Gastroesophageal sphincter (tissue), 4 donors: ENCODE data around the gene ATP10A. TPM values are rescaled to one million over a fixed set of nuclear protein-coding genes. Genes with fewer than 3 reads are reported as not detected.
"Not testable (repeated sequence)": the region's sequence is repeated elsewhere in the genome, so short reads cannot be mapped to it uniquely, and the experiment has no call there.

Source experiments
- ATAC-seq: fragments of 150-250 bp; one replicate; pipeline ENCODE4 v1.9.1; 2016; ENCODE audit warnings: mild to moderate bottlenecking, moderate library complexity
- H3K27ac ChIP-seq, 4 donors: fragments of 200-600 bp; sonication (generic) in 3 of 4; 1 replicate in 3 of 4; 2 replicates in 1 of 4; pipeline ENCODE4 v1.5.1; 2016 to 2019
- H3K27me3 ChIP-seq: fragments of 200-600 bp; sonication (generic); one replicate; pipeline ENCODE4 v1.5.1; 2019
- H3K36me3 ChIP-seq, 2 donors: fragments of 200-600 bp; sonication (generic); one replicate each; pipeline ENCODE4 v1.5.1; 2019; ENCODE audit warnings: control low read depth in 1 of 2
- H3K4me1 ChIP-seq, 3 donors: fragments of 200-600 bp; sonication (generic); 1 replicate in 2 of 3; 2 replicates in 1 of 3; pipeline ENCODE4 v1.5.1; 2016 to 2019; ENCODE audit warnings: control low read depth in 2 of 3
- H3K4me3 ChIP-seq, 2 donors: fragments of 200-600 bp; sonication (generic); one replicate each; pipeline ENCODE4 v1.5.1; 2019; ENCODE audit warnings: mild to moderate bottlenecking in 1 of 2, moderate library complexity in 1 of 2
- H3K9me3 ChIP-seq, 3 donors: fragments of 200-600 bp; sonication (generic); one replicate each; pipeline ENCODE4 v1.5.1; 2017 to 2019; ENCODE audit warnings: control low read depth in 2 of 3
- CTCF ChIP-seq, 4 experiments: fragments of 200-600 bp in 2 of 4; fragments of 450-650 bp in 2 of 4; sonication (generic) in 1 of 4; IDR thresholded peaks; one replicate each; pipeline ENCODE4 v1.5.1; 2017 to 2019; ENCODE audit warnings: antibody characterized with exemption in 4 of 4, mild to moderate bottlenecking in 2 of 4, moderate library complexity in 2 of 4
- EP300 ChIP-seq: sonication (generic); formaldehyde crosslinking; IDR thresholded peaks from one replicate; pipeline ENCODE4 v1.6.1; 2017; ENCODE audit warnings: antibody characterized with exemption, mild to moderate bottlenecking
- POLR2A ChIP-seq, 2 donors: fragments of 450-650 bp; IDR thresholded peaks; one replicate each; pipeline ENCODE4 v1.6.1; 2017; ENCODE audit warnings: antibody characterized with exemption in 2 of 2, mild to moderate bottlenecking in 2 of 2, moderate library complexity in 1 of 2
- POLR2AphosphoS5 ChIP-seq: sonication (generic); formaldehyde crosslinking; IDR thresholded peaks from one replicate; pipeline ENCODE4 v1.6.1; 2017; ENCODE audit warnings: antibody characterized with exemption
- WGBS, 2 donors: methylation state at CpG; one replicate each; pipeline ENCODE4 v1.1.5; 2018; ENCODE audit warnings: low coverage in 1 of 2; 5-methylcytosine and 5-hydroxymethylcytosine counted together
- total RNA-seq, 4 donors: library from RNA; depleted of rRNA; stranded (reverse); fragments of >200 nt; gene quantifications; one replicate each; pipeline ENCODE4 v1.1.0, GENCODE V29; 2016

Gene ATP10A
- total RNA-seq, 4 donors from 2014 or later, result 22.9 to 41.8 (median 24.6) TPM

- ATAC-seq, result no peak
- H3K36me3 ChIP-seq, result no peaks in the 10 kb centered on the region
- H3K9me3 ChIP-seq, result no peaks in the 10 kb centered on the region
- 86 to 100% methylated on average over 2 of the region's 4 CpGs for WGBS, 2 donors
- no peaks in the 10 kb centered on the region for H3K27me3 ChIP-seq
- H3K27ac ChIP-seq, result no peak overlapping the region
- H3K4me3 ChIP-seq, result no peak overlapping the region
- no peaks in the 10 kb centered on the region for H3K4me1 ChIP-seq
- TF ChIP-seq EP300 (no peak), POLR2AphosphoS5 (no peak), POLR2A (IDR thresholded peaks at IDR 0.05) (no peak), CTCF (IDR thresholded peaks at IDR 0.05) (no peak)
These were observed 220.0 kb downstream of the ATP10A start for GRCh38 chr15:25643120-25643519.

GRCh38 chr15:25641762-25642161, 221.4 kb downstream of the ATP10A start:
- H3K4me3 ChIP-seq, result no peak overlapping the region
- H3K27me3 ChIP-seq, result no peaks in the 10 kb centered on the region
- H3K4me1 ChIP-seq, result no peaks in the 10 kb centered on the region
- H3K27ac ChIP-seq, result no peak overlapping the region
- no peak for TF ChIP-seq POLR2A (IDR thresholded peaks at IDR 0.05)
- no peak for TF ChIP-seq CTCF (IDR thresholded peaks at IDR 0.05)
- TF ChIP-seq EP300, result no peak
- TF ChIP-seq POLR2AphosphoS5, result no peak
- ATAC-seq, result no peak
- 62 to 68% methylated on average over 6 of the region's 6 CpGs for WGBS, 2 donors
- no peaks in the 10 kb centered on the region for H3K36me3 ChIP-seq
- H3K9me3 ChIP-seq, result no peaks in the 10 kb centered on the region

- 63 to 69% methylated on average over 3 of the region's 3 CpGs for WGBS, 2 donors
- H3K4me3 ChIP-seq, result no peak overlapping the region
- H3K9me3 ChIP-seq, result no peaks in the 10 kb centered on the region
- ATAC-seq, result no peak
- H3K27me3 ChIP-seq, result no peaks in the 10 kb centered on the region
- TF ChIP-seq CTCF (IDR thresholded peaks at IDR 0.05) (no peak), POLR2A (IDR thresholded peaks at IDR 0.05) (no peak), EP300 (no peak), POLR2AphosphoS5 (no peak)
- H3K4me1 ChIP-seq, result no peaks in the 10 kb centered on the region
- H3K27ac ChIP-seq, result no peak overlapping the region
- no peaks in the 10 kb centered on the region for H3K36me3 ChIP-seq
These were observed 221.8 kb downstream of the ATP10A start for GRCh38 chr15:25641361-25641760.

GRCh38 chr15:25640959-25641358, 222.2 kb downstream of the ATP10A start:
- WGBS, 2 donors, result 54 to 74% methylated on average over 3 to 4 of the region's 4 CpGs
- H3K9me3 ChIP-seq, H3K27ac ChIP-seq, H3K4me3 ChIP-seq, H3K36me3 ChIP-seq, H3K27me3 ChIP-seq, H3K4me1 ChIP-seq, ATAC-seq: not testable (repeated sequence)

GRCh38 chr15:25640381-25640780, 222.7 kb downstream of the ATP10A start:
- ATAC-seq, result no peak
- WGBS, 2 donors, result 87% methylated on average over 4 of the region's 5 CpGs
- TF ChIP-seq EP300, result no peak
- no peak overlapping the region for H3K27ac ChIP-seq
- no peaks in the 10 kb centered on the region for H3K36me3 ChIP-seq
- H3K9me3 ChIP-seq, result no peaks in the 10 kb centered on the region
- H3K4me1 ChIP-seq, result no peaks in the 10 kb centered on the region
- no peak overlapping the region for H3K4me3 ChIP-seq
- H3K27me3 ChIP-seq, result no peaks in the 10 kb centered on the region

- H3K9me3 ChIP-seq, H3K36me3 ChIP-seq, H3K27me3 ChIP-seq, ATAC-seq, H3K4me3 ChIP-seq, H3K27ac ChIP-seq, H3K4me1 ChIP-seq: not testable (repeated sequence)
- 69 to 85% methylated on average over 4 of the region's 9 CpGs for WGBS, 2 donors
These were observed 226.6 kb downstream of the ATP10A start for GRCh38 chr15:25636486-25636885.

GRCh38 chr15:25635191-25635590, 227.9 kb downstream of the ATP10A start:
- H3K4me3 ChIP-seq, result no peak overlapping the region

More at GRCh38 chr15:25635191-25635590, 227.9 kb downstream of the ATP10A start:
- ATAC-seq, result no peak
- no peak for TF ChIP-seq EP300
- TF ChIP-seq CTCF (IDR thresholded peaks at IDR 0.05), result no peak
- no peak for TF ChIP-seq POLR2AphosphoS5
- no peak for TF ChIP-seq POLR2A (IDR thresholded peaks at IDR 0.05)
- no peaks in the 10 kb centered on the region for H3K4me1 ChIP-seq
- no peak overlapping the region for H3K27ac ChIP-seq
- H3K36me3 ChIP-seq, result no peaks in the 10 kb centered on the region
- no peaks in the 10 kb centered on the region for H3K27me3 ChIP-seq
- H3K9me3 ChIP-seq, result no peaks in the 10 kb centered on the region
